GM21447 (cell line): Measurements from ENCODE around the gene PSME3IP1.
"Not testable (repeated sequence)": the region's sequence is repeated elsewhere in the genome, so short reads cannot be mapped to it uniquely, and the experiment has no call there.

ENCODE experiments used
- ATAC-seq: cut with Tn5 transposase; IDR thresholded peaks from one replicate; pipeline ENCODE4 v1.9.1; 2021; ENCODE audit not compliant: unreplicated experiment

The PSME3IP1 gene

DNA sequence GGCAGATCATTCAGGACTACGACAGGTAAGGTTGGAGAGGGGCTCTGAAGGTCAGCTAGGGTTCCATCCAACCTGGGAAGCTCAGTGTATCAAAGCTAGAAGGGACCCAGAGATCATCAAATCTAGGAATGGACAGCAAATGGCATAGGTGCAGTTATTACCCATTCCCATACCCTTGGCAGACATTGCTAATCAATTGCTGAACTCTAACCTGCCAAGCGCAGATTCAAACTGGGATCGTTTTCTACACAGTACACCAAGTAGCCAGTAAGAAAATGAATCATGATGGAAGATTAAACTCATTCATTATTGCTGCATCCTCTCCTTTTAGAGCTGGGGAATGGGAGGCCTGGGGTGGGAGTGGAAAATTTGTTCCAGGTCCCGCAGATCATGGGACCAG, 59.9 kb downstream of the PSME3IP1 start:
- ATAC-seq: no peak

DNA sequence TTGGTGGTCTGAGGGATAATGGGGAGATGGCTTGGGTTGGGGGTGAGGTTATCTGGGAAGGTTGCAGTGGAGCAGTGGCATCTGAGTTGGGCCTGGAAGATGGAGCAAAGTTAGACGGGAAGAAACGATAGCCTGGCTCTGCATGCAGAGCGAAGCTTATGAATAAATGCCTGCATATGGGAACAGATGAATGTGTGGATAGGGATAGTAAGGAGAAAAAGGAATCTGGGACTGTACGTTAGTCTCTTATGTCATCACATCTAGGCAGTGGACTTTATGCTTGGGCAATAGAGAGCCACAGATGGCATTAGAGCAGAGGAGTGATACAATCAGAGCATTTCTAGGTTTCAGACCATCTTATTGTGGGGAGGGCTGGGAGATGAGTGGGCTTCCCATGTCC, 60.5 kb downstream of the PSME3IP1 start:
- no peak for ATAC-seq

DNA sequence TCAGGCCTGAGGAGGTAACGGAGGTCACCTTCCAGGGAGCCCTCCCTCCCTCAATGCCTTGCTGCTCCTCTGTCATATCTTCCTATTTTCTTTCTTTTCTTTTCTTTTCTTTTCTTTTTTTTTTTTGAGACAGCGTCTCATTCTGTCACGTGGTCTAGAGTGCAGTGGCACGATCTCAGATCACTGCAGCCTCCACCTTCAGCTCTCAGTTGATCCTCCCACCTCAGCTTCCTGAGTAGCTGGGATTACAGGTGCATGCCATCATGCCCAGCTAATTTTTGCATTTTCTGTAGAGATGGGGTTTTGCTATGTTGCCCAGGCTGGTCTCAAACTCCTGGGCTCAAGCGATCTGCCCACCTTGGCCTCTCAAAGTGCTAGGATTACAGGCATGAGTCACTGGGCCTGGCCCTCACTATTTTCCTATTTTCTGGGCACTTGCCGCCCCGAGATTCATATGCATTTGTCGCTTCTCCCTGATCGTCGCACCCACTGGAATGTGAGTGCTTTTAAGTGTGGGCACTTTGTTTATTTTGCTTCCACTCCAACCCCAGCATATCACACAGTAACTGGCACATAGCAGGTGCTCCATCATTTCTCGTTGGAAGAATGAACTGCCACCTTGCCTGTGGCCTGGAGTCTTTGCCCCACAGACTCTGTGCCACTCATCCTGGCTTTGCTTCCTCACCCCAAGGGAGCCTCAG, 61.7 kb downstream of the PSME3IP1 start:
- no peak for ATAC-seq

GRCh38 chr16:57123216-57123973, 62.4 kb downstream of the PSME3IP1 start:
- ATAC-seq: no peak

GRCh38 chr16:57118461-57119084, 67.3 kb downstream of the PSME3IP1 start:
- ATAC-seq: no peak

DNA sequence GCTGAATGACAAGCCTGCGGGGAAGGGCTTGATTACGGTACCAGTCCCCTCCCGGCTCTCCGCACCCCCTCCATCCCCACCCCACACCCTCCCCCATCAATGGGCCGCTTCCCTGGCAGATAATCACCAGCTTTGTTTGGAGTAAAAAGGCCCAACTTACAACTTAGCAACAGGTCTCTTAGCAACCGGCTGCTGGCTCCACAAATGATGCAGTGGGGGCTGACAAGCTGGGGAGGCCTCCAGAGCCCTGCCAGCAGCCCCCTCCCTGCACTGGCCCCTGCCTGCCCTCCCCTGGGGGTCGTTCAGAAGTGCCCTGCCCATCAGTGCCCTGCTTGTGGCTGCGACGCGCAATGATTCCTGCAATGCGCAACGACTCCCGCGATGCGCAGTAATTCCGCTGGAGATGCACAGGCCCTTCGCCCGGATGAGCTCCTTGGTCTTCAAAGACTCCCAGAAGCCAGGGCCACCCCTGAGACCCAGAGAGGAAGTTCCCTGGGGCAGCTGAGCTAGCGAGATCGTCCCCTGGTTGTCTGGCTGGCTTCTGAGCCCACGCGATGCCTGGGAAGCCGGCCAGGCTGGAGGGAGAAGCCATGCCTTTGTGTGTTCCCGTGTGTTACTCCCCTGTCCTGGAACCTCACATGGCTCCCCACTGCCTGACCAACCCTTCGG, 70.2 kb downstream of the PSME3IP1 start:
- ATAC-seq: no peak

GRCh38 chr16:57115168-57115513, 70.7 kb downstream of the PSME3IP1 start:
- no peak for ATAC-seq

GRCh38 chr16:57113664-57114063, 72.2 kb downstream of the PSME3IP1 start:
- ATAC-seq: no peak

DNA sequence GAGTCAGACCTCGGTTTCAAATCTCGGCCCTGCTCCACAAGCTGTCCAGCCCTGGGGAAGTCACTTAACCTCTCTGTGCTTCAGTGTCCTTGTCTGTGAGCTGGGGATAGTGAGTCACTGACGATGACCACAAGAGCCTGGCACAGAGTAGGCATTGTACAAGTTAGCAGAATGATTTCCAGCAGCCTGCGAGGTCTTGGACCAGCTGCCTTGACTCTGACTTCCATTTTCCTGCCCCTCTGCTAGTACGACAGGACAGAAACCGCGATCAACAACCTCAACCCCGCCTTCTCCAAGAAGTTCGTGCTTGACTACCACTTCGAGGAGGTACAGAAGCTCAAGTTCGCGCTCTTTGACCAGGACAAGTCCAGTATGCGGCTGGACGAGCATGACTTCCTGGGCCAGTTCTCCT, 72.8 kb downstream of the PSME3IP1 start:
- no peak for ATAC-seq

- no peak for ATAC-seq
Observed at GRCh38 chr16:57112403-57113041, 73.3 kb downstream of the PSME3IP1 start.

DNA sequence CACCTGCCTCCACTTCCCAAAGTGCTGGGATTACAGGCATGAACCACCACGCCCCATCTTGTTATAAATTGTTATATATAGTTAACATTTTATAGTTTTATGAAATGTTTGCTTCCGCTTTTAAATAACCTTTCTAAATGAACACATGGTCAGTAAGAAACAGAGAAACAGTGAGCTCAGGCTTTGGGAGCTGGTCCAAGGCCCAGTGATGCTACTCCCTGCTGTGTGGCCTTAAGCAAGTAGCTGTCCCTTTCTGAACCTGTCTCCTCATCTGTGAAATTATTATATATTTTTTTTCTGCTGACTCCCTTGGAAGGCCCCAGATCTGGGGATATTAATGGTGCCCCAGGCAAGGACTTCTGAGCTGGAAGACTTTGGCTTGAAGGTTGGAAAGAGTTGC, 74.4 kb downstream of the PSME3IP1 start:
- ATAC-seq: no peak

GRCh38 chr16:57110937-57111336, 74.9 kb downstream of the PSME3IP1 start:
- no peak for ATAC-seq

DNA sequence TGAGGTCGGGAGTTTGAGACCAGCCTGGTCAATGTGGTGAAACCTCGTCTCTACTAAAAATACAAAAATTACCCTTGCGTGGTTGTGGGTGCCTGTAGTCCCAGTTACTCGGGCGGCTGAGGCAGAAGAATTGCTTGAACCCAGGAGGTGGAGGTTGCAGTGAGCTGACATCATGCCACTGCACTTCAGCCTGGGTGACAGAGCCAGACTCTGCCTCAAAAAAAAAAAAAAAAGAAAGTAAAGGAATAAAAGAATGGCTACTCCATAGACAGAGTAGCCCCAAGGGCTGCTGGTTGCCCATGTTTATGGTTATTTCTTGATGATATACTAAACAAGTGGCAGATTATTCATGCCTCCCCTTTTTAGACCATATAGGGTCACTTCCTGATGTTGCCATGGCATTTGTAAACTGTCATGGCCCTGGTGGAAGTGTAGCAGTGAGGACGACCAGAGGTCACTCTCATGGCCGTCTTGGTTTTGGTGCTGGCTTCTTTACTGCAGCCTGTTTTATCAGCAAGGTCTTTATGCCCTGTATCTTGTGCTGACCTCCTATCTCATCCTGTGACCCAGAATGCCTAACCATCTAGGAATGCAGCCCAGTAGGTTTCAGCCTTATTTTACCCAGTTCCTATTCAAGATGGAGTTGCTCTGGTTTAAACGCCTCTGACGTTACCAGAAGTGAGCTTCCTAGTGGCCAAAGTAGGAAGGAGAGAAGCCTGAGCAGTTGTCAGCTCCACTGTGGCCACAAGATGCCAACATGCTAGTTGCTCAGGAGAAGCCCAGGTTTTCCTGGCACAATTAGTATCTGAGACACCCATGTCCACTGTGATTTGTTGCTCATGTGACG, 76.4 kb downstream of the PSME3IP1 start:
- ATAC-seq: not testable (repeated sequence)

- no peak for ATAC-seq
Observed at GRCh38 chr16:57108432-57108831, 77.4 kb downstream of the PSME3IP1 start.

DNA sequence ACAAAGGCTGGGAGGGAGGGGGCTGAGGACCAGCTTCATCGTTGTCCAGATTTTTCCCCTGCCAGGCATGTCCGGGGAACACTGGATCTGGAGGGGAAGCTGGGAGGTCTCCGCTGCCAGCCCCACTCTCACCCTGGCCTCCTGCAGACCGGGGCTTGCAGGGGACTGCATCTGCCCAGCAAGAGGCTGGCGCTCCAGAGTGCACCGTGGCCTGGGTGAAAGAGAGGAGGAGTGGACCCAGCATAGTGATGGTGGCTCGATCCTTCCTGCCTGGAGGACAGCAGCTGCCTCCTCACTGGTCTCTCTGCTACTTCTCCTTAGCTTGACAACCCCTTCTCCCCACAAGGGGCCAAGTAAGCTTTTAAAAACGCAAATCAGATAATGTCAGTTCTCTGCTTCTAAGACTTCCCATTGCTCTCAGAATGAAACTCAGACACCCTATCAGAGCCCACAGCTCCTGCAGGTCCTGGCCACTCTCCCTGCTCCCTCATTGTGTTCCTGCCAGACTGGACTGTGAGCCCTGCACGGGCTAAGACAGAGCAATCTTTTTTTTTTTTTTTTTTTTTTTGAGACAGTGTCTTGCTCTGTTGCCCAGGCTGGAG, 78.4 kb downstream of the PSME3IP1 start:
- no peak for ATAC-seq

DNA sequence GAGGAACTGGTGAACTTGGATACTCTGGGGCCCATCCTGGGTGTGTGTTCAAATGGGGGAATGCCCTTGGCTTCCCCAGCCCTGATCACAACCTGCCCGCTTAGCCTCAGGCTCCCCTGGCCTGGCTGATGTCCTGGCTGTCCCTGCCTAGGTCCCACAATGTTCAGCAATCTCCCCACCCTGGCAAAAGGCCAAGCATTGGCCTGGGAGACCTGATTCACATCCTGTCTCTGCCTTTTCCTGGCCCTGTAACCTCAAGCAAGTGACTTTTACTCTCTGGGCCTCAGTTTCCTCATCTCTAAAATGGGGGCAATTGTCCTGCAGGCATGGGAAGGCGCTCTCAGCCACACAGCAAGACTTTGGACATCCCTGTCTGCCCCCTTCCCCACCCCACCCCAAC, 79.1 kb downstream of the PSME3IP1 start:
- no peak for ATAC-seq

DNA sequence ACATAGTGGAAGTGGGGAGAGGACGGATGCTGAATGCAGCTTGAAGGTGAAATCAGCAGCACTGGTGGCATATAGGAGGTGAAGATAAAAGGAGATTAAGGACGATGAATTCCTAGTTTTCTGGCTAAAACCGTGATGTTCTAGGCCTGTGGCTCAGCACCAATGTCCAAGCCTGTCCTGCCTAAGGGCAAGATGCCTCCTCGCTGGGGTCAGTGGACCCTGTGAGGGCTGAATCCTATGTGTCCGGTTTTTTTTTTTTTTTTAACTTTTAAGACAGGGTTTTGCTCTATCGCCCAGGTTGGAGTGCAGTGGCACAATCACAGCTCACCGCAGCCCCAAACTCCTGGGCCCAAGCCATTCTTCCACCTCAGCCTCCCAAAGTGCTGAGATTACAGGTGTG, 80.7 kb downstream of the PSME3IP1 start:
- ATAC-seq: no peak

- ATAC-seq: no peak
Observed at GRCh38 chr16:57104706-57105105, 81.1 kb downstream of the PSME3IP1 start.

GRCh38 chr16:57102888-57103851, 82.7 kb downstream of the PSME3IP1 start:
- no peak for ATAC-seq
